Measurements from ENCODE around the gene SYNE2.

The SYNE2 gene

DNA sequence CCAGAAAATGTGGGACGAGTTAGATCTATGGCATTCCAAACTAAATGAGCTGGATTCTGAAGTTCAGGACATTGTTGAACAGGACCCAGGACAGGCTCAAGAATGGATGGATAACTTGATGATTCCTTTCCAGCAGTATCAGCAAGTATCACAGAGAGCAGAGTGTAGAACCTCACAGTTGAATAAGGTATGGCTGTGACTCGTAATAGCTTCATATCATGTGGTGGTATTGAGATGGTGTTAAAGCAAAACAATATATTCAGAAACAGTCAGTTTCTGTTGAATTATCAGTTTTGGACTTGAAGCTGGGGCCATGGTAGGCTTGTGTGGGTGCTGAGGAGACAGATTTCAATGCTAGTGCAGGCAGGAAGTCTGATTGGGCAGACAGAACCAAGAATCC is 227.6 kb downstream of the SYNE2 start:
- Histone ChIP-seq H3K9me3 (ENCODE audit: control insufficient read depth, low read length) (no peaks in the 10 kb centered on the region), H3K27ac (no peak overlapping the region), H3K27me3 (ENCODE audit: control insufficient read depth, insufficient read depth, low read length) (no peaks in the 10 kb centered on the region), H2AFZ (no peak overlapping the region), H3K4me2 (ENCODE audit: low read length) (no peak overlapping the region), H3K4me1 (no peaks in the 10 kb centered on the region), H3K79me2 (no peaks in the 10 kb centered on the region), H3K9ac (no peak overlapping the region), H3K36me3 (ENCODE audit: control insufficient read depth, insufficient read depth, low read length) (no peaks in the 10 kb centered on the region), H3K4me3 (ENCODE audit: low read depth, low read length) (no peak overlapping the region)
- TF ChIP-seq, protein P1, sequence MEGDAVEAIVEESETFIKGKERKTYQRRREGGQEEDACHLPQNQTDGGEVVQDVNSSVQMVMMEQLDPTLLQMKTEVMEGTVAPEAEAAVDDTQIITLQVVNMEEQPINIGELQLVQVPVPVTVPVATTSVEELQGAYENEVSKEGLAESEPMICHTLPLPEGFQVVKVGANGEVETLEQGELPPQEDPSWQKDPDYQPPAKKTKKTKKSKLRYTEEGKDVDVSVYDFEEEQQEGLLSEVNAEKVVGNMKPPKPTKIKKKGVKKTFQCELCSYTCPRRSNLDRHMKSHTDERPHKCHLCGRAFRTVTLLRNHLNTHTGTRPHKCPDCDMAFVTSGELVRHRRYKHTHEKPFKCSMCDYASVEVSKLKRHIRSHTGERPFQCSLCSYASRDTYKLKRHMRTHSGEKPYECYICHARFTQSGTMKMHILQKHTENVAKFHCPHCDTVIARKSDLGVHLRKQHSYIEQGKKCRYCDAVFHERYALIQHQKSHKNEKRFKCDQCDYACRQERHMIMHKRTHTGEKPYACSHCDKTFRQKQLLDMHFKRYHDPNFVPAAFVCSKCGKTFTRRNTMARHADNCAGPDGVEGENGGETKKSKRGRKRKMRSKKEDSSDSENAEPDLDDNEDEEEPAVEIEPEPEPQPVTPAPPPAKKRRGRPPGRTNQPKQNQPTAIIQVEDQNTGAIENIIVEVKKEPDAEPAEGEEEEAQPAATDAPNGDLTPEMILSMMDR (IDR thresholded peaks at IDR 0.05), result no peak

GRCh38 chr14:64081174-64081746 is 228.5 kb downstream of the SYNE2 start:
- no peak overlapping the region for H3K27ac ChIP-seq
- H3K79me2 ChIP-seq, result no peaks in the 10 kb centered on the region
- H3K9ac ChIP-seq, result no peak overlapping the region
- H3K27me3 ChIP-seq (ENCODE audit: control insufficient read depth, insufficient read depth, low read length), result no peaks in the 10 kb centered on the region
- H3K4me1 ChIP-seq, result no peaks in the 10 kb centered on the region
- H3K9me3 ChIP-seq (ENCODE audit: control insufficient read depth, low read length), result no peaks in the 10 kb centered on the region
- TF ChIP-seq, protein P1 (IDR thresholded peaks at IDR 0.05), result no peak
- H3K4me3 ChIP-seq (ENCODE audit: low read depth, low read length), result no peak overlapping the region
- no peak overlapping the region for H2AFZ ChIP-seq
- H3K36me3 ChIP-seq (ENCODE audit: control insufficient read depth, insufficient read depth, low read length), result no peaks in the 10 kb centered on the region
- no peak overlapping the region for H3K4me2 ChIP-seq (ENCODE audit: low read length)

DNA sequence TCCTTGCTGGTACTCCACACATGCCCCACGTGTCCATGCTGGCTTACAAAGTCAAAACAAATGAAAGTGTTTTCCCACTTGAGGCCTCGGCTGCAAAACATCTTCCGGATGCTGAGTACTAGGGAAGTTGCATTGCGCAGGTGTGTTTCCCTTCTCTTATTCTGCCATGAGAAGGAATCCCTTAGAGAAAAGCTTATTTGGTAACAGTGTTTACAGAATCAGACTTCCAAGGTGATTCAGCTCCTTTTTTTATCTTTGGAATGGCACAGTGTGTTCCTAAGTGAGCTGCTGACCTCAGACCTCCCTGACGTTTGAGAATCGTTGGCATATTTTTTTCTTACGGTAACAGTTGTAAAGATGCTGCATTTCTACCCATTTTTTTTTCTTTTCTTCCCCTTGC is 230.0 kb downstream of the SYNE2 start:
- Histone ChIP-seq H3K36me3 (ENCODE audit: control insufficient read depth, insufficient read depth, low read length) (no peaks in the 10 kb centered on the region), H2AFZ (no peak overlapping the region), H3K9me3 (ENCODE audit: control insufficient read depth, low read length) (no peaks in the 10 kb centered on the region), H3K79me2 (no peaks in the 10 kb centered on the region), H3K9ac (no peak overlapping the region), H3K27ac (no peak overlapping the region), H3K4me3 (ENCODE audit: low read depth, low read length) (no peak overlapping the region), H3K27me3 (ENCODE audit: control insufficient read depth, insufficient read depth, low read length) (no peaks in the 10 kb centered on the region), H3K4me1 (no peaks in the 10 kb centered on the region), H3K4me2 (ENCODE audit: low read length) (no peak overlapping the region)
- TF ChIP-seq, protein P1 (IDR thresholded peaks at IDR 0.05), result no peak

DNA sequence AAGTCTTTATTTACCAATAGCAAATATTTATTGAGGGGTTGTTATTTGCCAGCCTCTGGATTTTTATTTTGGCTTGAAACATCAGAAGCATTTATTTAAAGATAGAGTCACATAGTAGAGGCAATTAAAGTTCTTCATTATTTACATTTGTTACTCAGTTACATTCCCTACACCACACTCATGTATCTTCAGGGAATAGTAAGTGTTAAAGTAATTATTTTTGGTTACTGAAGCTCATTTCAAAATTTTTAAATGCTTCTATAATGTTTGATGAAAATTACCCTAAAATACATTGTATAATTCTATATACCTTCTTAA is 235.8 kb downstream of the SYNE2 start:
- Histone ChIP-seq H3K9me3 (ENCODE audit: control insufficient read depth, low read length) (no peaks in the 10 kb centered on the region), H3K27me3 (ENCODE audit: control insufficient read depth, insufficient read depth, low read length) (no peaks in the 10 kb centered on the region), H3K4me1 (no peaks in the 10 kb centered on the region), H3K36me3 (ENCODE audit: control insufficient read depth, insufficient read depth, low read length) (no peaks in the 10 kb centered on the region), H3K9ac (no peak overlapping the region), H3K79me2 (no peaks in the 10 kb centered on the region), H3K4me3 (ENCODE audit: low read depth, low read length) (no peak overlapping the region), H2AFZ (no peak overlapping the region), H3K27ac (no peak overlapping the region), H3K4me2 (ENCODE audit: low read length) (no peak overlapping the region)
- TF ChIP-seq, protein P1 (IDR thresholded peaks at IDR 0.05), result no peak

DNA sequence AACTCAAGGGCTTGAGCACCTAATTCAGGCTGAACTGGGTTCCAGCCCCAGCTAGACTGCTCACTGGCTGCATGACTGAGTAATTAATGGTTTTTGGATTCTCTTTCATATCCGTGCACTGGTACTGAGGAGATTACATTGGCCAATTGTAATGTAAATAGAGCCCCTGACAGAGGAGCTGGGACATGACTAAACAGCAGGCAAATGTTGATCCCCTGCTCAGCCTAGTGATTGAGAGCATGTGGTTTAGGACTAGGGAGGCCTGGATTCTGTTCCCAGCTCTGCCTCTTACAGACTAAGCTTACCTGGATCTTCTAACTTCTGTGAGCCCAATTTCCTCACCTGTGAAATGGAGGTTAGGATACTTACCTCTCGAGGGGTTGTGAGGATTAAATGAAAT is 237.1 kb downstream of the SYNE2 start:
- H3K79me2 ChIP-seq, result no peaks in the 10 kb centered on the region
- TF ChIP-seq, protein P1 (IDR thresholded peaks at IDR 0.05), result no peak
- H3K9ac ChIP-seq, result no peak overlapping the region
- H3K27ac ChIP-seq, result no peak overlapping the region
- no peaks in the 10 kb centered on the region for H3K27me3 ChIP-seq (ENCODE audit: control insufficient read depth, insufficient read depth, low read length)
- no peaks in the 10 kb centered on the region for H3K4me1 ChIP-seq
- no peaks in the 10 kb centered on the region for H3K36me3 ChIP-seq (ENCODE audit: control insufficient read depth, insufficient read depth, low read length)
- no peak overlapping the region for H2AFZ ChIP-seq
- no peak overlapping the region for H3K4me2 ChIP-seq (ENCODE audit: low read length)
- H3K9me3 ChIP-seq (ENCODE audit: control insufficient read depth, low read length), result no peaks in the 10 kb centered on the region
- no peak overlapping the region for H3K4me3 ChIP-seq (ENCODE audit: low read depth, low read length)
